GM19043 (cell line): ENCODE data around the gene MCOLN3.
A peak's percentile ranks its signal among the peaks of the same experiment; 100 is the strongest.
"Not testable (repeated sequence)": the region's sequence is repeated elsewhere in the genome, so short reads cannot be mapped to it uniquely, and the experiment has no call there.

Experiments
- ATAC-seq: cut with Tn5 transposase; IDR thresholded peaks from one replicate; pipeline ENCODE4 v1.9.1; 2021; ENCODE audit warnings: low read depth; ENCODE audit not compliant: unreplicated experiment

Gene MCOLN3

DNA sequence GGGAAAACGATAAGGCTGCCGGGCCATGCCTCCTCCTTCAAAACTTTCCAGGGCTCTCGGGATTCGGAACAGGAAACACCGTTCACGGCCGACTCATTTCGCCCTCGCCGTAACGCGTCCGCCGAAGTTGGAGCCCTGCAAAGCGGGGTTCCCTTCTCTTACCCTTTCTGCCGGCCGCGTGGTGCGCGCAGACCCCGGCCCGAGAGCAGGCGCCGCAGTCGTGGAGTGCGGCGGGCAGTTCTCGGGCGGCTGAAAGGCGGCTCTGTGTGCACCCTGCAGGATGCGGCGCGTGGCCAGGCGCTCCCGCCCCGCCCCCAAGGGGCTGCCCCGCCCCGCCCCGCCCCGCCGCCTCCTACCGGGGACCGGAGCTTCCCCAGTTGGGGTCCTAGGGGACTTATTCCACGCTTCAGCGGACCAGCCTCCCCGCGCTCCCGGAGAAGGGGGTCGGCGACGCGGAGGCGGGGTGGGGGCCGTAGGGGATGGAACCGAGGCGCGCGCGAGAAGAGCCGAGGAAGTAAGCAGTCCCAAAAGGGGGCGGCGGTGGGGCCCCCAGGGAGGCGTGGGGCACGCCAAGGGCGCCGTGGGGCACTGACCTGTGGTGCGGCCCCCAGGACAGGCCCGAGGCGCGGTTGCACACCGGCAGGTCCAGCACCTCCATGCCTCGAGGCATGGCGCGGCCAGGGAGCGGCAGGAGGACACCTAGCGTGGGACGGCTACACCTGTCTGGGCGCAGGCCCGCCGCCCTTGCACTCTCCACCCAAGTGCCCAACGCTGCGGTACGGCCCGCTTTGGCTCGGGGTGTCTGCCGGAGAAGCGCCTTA lies 51.2 kb downstream of the MCOLN3 start, which contains the start of gene MCOLN2:
Gene MCOLN2 (minus strand): TSS at position 268 of the 821 bp plus-strand sequence. CDS start 241 bp downstream, at position 27.
- peak; percentile 40 for ATAC-seq

DNA sequence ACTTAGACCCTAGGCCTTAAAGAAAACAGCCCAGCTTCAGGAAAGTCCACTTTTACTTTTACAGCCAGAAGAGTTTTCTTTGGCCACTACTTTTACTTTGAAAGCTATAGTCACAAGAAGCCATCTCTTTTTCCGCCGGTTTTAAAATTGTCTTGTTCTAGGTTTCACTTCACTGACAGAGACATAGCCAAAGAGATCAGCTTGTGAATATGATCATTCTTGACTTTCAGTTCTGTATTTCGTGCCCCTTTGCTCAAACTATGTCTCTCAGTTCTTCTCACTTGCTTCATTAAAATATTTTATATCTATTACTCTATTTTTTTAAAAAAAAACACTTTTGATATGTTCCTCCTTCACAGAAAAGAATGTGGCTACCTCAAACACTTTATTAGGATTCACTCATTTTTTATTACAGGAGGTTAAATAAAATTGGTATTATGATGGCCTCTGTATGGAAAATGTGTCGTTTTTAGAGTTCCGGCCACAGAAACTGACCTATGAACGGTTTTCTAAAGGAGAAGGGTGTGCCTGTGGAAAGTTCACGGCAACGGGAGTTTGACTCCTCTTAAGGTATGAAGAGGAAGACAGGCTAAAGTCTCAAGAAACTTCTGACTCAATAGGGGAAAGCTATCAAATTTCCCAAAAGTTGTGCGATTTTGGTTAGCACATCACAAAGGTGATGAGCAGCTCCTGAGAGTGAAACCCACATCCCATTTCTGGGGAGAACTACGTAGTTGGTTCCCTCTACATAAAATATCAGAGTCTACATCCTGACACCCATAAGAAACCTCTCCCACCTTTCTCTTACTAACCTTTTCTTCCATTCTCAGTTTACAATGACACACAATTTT lies 52.6 kb downstream of the MCOLN3 start:
- ATAC-seq: peak; percentile 38

DNA sequence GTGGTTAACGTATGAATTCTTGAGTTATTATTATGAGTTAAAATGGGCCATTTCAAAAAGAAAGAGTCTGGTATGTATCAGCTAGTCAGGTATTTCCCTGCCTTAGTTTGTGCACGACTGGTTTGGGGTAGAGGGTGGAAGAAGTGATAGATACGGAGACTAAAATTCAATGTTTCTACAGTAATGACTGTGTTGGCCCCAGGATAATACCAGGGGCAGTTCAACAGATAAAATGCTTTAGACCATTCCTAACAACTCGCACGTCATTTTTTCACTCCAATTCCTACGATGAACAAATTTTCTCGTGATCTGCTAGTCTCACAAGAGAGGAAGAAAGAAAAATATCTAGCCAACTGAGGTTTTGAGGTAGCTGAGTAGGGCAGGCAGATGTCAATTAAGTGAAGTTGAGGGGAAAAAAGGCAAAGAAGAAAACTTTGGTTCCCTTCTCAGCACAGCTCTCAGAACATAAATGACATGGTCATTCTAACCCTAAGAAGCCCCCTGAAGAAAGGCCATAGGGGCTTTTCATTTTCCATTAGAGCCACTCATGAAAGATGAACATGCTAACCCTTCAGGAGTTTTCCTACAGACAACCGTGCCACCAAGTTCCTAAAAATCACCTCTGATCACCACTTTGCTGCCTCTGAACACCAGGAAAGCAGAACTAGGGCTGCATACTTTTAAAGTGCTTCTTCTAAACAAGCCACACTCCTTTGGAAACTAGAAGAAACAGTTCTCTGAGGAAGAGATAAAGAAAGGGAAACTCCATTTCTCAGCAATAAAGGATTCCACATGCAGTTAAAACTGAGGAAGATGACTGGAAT lies 57.0 kb downstream of the MCOLN3 start:
- ATAC-seq: no peak

DNA sequence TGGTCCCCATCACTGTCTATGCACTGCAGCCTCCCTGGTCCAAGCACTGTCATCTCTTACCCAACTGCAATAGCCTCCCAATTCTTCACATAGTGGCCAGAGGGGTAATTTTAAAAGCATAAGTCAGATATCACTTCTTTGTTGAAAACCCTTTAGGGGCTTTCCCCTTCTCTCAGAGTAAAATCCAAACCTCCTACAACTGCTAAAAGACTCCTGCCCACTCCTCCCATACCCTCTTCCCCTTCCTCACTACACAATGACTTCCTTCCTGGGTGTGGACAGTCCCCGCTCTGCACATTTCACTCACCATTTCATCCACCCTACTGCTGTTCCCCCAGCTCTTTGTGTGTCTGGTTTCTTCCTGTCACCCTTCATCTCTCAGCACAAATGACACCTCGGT lies 59.7 kb downstream of the MCOLN3 start:
- peak; percentile 63 for ATAC-seq

DNA sequence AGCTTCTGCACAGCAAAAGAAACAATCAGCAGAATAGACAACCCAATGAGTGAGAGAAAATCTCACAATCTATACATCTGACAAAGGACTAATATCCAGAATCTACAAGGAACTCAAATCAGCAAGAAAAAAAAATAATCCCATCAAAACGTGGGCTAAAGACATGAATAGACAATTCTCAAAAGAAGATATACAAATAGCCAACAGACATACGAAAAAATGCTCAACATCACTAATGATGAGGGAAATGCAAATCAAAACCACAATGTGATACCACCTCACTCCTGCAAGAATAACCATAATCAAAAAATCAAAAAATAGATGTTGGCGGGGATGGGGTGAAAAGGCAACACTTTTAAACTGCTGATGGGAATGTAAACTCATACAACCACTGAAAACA lies 61.7 kb downstream of the MCOLN3 start:
- ATAC-seq: not testable (repeated sequence)

DNA sequence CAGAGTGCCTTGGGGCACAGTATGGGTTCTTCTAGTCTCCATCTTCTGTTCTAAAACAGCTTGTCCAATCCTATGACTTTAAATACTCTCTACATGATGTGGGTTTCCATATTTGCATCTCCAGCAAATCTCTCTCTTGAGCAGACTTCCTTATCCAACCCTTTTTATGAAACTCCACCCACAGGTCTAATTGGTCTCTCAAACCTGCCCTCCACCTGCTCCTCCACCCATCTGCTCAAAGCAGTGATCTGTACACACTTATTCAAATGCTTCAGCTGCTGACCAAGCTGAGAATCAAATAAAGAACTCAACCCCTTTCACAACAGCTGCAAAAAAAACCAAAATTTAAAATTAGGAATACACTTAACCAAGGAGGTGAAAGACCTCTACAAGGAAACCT lies 62.9 kb downstream of the MCOLN3 start:
- no peak for ATAC-seq

DNA sequence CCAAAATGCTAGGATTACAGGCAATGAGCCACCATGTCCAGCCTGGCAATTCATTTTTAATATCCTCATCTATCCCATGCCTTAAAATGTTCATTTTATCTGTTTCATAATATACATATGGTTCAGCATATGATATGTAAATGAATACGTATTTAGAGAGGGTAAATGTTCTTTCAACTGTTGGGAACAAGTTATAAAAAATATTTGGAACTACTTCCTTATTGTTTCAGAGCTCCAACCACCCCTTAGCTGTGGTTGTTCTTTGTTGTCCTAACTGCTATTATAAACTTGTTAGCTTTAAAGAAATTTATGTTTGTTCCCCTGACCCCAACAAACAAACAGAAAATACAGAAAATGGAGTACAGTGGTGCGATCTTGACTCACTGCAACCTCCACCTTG lies 65.9 kb downstream of the MCOLN3 start:
- ATAC-seq: no peak

DNA sequence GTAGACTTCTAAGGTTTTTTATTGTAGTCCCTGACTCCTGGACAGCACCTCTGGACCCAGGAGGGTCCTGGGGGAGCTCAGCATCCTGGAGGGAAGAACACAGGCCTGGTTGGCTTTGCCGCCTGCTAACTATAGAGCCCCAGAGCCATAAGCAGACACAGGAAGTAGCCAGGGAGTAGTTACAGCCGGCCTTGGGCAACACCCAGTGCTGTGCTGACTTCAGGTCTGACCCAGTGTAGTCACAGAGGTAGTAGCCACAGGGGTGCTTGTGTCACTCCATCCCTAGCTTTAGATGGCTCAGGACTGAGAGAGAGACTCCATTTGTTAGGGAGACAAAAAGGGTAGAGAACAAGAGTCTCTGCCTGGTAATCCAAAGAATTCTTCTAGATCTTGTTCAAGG lies 73.3 kb downstream of the MCOLN3 start:
- ATAC-seq: peak; percentile 22

DNA sequence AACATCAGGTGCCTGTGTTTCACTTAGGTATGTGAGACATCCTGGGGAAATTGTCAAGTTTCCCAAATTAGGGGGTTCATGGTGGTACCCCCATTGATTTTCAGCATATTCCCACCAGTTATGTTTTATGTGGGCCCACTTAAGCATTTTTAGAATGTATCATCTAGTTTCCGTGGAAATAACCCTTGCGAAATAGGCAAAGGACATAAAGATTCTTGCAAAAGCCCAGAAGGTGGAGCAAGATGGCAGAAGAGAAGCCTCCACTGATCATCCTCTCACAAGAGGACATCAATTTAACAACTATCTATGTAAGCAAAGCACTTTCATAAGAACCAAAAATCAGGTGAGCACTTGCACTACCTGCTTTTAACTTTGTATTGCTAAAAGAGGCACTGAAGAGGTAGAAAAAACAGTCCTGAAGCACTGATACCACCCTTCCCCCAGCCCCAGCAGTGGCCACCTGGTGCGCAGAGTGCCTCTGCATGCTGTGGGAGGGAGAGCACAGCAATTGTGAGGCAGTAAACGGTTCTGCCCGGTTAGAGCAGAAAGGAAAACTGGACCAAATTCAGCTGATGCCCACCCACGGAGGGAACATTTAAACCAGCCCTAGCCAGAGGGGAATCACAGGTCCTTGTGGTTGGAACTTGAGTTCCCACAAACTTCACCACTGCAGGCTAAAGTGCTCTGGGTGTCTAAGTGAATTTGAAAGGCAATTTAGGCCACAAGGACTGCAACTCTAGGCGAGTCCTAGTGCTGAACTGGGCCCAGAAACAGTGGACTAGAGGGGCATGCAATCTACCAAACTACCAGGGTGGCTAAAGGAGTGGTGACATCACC lies 74.6 kb downstream of the MCOLN3 start:
- ATAC-seq: peak; percentile 35

DNA sequence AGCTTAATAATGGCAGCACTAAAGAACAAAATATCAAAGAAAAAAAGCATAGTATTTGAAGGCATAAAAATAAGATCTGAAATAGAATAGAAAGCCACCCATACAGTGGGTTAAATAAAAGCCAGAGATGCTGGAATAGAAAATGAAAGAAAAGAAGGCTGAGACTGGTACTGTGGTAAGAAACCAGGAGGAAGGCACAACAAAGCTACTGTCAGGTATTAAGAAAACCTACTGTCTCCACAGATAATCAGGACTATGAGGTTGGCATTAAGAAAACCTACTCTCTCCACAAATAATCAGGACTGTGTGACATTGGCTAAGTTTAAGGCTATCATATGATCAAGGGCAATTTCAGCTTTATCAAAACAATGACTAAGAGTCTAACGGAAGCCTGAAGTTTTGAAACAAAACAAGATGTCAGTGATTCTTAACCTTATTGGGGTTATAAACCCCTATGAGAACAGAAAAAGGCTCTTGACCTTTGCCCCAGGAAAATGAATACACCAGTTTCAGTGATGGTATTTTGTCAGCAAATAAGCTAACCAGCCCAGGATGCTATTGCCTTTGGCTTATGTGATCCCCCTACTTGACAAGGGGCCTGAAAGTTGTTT lies 75.8 kb downstream of the MCOLN3 start:
- ATAC-seq: peak; percentile 29

DNA sequence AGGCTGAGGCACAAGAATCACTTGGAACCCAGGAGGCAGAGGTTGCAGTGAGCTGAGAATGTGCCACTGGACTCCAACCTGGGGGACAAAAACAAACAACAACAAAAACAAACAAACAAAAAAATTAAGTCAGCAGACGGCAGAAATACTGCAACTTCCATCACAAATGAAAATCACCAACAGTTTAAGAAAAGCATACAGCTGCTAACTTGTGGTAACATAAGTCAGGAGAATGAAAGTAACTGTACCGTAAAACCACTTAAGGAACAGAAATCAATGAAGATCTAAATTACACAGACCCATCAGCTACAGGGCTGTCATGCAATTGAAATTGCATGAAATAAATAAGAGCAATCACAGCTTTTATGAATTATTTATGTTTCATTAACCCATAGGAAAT lies 76.3 kb downstream of the MCOLN3 start:
- ATAC-seq: peak; percentile 37

DNA sequence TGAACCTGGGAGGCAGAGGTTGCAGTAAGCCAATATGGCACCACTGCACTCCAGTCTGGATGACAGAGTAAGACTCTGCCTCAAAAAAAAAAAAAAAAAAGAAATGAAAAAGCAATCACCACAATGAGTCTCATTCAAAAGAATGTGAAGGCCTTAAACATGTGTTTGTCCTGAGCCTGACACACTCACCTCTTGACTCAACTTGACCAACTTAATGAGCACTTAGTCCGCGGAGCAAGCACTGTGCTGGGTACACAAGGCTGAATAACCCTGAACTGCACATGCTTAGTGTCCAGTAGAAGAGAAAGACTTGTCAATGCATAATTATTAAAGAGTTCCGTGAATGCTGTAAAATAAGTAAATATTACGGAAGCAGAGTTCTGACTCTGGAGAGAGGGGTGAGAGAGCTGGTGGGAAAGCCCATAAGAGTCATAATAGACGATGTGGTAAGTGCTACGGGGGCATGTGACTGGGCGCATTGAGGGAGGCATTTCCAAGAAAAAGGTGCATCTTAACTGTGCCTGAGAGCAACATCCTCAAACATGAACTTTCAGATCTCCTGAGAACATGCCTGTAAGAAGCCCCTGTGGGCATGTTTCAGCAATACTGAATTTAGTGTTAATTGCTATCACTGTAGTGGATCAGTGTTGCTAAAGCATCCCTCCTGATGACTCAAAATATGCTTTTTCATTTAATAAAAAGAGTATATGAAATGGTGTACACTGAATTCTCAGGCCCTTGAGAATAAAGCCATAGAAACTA lies 78.6 kb downstream of the MCOLN3 start:
- no peak for ATAC-seq

DNA sequence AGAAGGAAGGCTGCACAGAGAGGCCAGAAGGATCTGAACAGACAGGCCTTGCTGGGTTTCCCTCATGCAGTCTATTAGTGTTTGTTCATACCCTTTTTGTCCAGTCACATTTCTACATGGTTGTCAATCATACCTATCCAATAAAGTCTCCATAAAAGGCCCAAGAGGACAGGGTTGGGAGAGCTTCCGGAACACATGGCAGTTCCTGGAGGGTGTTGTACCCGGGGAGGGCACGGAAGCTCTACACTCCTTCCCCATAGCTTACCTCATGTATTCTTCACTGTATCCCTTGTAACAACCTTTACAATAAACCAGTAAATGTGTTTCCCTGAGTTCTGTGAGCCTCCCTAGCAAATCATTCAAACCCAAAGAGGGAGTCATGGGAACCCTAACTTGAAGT lies 79.4 kb downstream of the MCOLN3 start:
- ATAC-seq: no peak

DNA sequence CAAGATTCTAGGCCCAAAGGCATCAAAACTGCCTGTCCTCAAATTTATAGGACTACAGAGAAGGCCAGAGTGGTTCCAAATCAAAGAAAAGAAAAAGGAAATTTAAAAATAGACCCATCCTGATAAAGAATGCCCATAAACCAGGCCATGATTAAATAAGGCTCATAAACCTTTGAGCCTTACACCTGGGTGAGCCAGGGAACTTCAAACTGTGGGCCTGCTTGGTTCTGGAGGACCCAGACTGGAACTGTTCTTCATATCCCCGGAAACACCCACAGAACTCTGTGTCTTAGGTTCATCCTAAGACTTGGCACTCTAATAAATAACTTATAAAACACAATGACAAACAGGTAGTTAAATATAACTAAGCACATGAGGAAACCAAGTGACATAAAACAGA lies 80.2 kb downstream of the MCOLN3 start:
- no peak for ATAC-seq
